Measurements from ENCODE around the gene MAP2K1. TPM values are rescaled to one million over a fixed set of nuclear protein-coding genes. Genes with fewer than 3 reads are reported as not detected.

Gene MAP2K1
- total RNA-seq, 4 donors from 2014 or later = 29.5 to 37.6 (median 35.9) TPM

DNA sequence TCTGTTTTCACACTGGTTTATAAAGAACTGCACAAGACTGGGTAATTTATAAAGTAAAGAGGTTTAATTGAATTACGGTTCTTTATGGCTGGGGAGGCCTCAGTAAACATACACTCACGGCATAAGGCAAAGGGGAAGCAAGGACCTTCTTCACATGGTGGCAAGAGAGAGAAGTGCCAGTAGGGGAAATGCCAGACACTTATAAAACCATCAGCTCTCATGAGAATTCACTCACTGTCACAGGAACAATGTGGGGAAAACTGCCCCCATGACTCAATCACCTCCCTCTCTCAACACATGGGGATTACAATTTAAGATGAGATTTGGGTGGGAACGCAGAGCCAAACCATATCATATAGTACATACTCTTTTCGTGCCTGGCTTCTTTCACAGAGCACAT is 42.4 kb downstream of the MAP2K1 start:
- no peaks in the 10 kb centered on the region for H3K9me3 ChIP-seq
- no peaks in the 10 kb centered on the region for H3K36me3 ChIP-seq
- H3K4me1 ChIP-seq = peaks cover 0 to 7% (median 3%) of the 10 kb centered on the region in 4 donors
- H3K27me3 ChIP-seq = no peaks in the 10 kb centered on the region
- no peak for TF ChIP-seq EP300 (IDR thresholded peaks at IDR 0.05)
- TF ChIP-seq, protein P1, sequence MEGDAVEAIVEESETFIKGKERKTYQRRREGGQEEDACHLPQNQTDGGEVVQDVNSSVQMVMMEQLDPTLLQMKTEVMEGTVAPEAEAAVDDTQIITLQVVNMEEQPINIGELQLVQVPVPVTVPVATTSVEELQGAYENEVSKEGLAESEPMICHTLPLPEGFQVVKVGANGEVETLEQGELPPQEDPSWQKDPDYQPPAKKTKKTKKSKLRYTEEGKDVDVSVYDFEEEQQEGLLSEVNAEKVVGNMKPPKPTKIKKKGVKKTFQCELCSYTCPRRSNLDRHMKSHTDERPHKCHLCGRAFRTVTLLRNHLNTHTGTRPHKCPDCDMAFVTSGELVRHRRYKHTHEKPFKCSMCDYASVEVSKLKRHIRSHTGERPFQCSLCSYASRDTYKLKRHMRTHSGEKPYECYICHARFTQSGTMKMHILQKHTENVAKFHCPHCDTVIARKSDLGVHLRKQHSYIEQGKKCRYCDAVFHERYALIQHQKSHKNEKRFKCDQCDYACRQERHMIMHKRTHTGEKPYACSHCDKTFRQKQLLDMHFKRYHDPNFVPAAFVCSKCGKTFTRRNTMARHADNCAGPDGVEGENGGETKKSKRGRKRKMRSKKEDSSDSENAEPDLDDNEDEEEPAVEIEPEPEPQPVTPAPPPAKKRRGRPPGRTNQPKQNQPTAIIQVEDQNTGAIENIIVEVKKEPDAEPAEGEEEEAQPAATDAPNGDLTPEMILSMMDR (IDR thresholded peaks at IDR 0.05) = no peak
- no peak overlapping the region for H3K4me3 ChIP-seq
- 93% methylated on average over 4 of the region's 4 CpGs for WGBS
- intact Hi-C loops (cut with DNase I) = no loop called here
- DNase-seq (ENCODE audit: extremely low spot score) = no peak
- no peak overlapping the region for H3K27ac ChIP-seq (replicated peaks in 1 of 4)

DNA sequence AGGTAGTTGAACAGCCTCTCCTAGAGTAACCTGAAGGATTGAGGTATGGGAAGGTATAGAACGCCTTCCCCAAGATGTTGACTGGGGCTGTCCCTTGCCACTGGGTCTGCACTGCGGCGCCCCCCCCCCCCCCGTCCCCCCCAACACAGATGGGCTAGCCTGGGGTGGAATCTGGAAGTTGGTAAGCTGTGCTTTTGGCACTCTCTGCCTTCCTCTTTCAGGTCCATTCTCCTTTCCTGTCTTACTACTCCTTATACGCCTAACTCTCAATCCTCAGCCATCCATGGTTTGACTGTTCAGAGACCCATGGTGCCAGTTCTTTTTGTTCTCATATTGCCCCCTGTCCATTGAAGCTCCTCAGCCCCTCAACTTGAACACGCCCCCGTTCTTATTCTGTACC is 42.8 kb downstream of the MAP2K1 start:
- H3K9me3 ChIP-seq = no peaks in the 10 kb centered on the region
- no peak overlapping the region for H3K27ac ChIP-seq (replicated peaks in 1 of 4)

GRCh38 chr15:66430627-66431255 is 44.0 kb downstream of the MAP2K1 start:
- H3K4me3 ChIP-seq = no peak overlapping the region
- intact Hi-C loops (cut with DNase I) = no loop called here
- H3K4me1 ChIP-seq = peaks cover 0 to 7% (median 3%) of the 10 kb centered on the region in 4 donors
- TF ChIP-seq EP300 (IDR thresholded peaks at IDR 0.05) (no peak), POLR2A (IDR thresholded peaks at IDR 0.05; ENCODE audit: low read depth) (no peak), POLR2AphosphoS5 (IDR thresholded peaks at IDR 0.05) (no peak)
- TF ChIP-seq, protein P1 (IDR thresholded peaks at IDR 0.05) = no peak
- no peaks in the 10 kb centered on the region for H3K9me3 ChIP-seq
- WGBS = 73% methylated on average over 3 of the region's 3 CpGs
- H3K27ac ChIP-seq (replicated peaks in 1 of 4) = no peak overlapping the region
- no peaks in the 10 kb centered on the region for H3K27me3 ChIP-seq
- DNase-seq (ENCODE audit: extremely low spot score) = no peak
- H3K36me3 ChIP-seq = peaks cover 3 to 11% (median 10%) of the 10 kb centered on the region in 4 donors

More for the DNA sequence above, 42.8 kb downstream of the MAP2K1 start:
- H3K36me3 ChIP-seq = no peaks in the 10 kb centered on the region
- H3K4me1 ChIP-seq = peaks cover 0 to 7% (median 3%) of the 10 kb centered on the region in 4 donors
- TF ChIP-seq, protein P1 (IDR thresholded peaks at IDR 0.05) = no peak
- no peak for TF ChIP-seq EP300 (IDR thresholded peaks at IDR 0.05)
- 92% methylated on average over 7 of the region's 7 CpGs for WGBS
- no peak for DNase-seq (ENCODE audit: extremely low spot score)
- no peaks in the 10 kb centered on the region for H3K27me3 ChIP-seq
- no peak overlapping the region for H3K4me3 ChIP-seq
- intact Hi-C loops (cut with DNase I) = no loop called here

DNA sequence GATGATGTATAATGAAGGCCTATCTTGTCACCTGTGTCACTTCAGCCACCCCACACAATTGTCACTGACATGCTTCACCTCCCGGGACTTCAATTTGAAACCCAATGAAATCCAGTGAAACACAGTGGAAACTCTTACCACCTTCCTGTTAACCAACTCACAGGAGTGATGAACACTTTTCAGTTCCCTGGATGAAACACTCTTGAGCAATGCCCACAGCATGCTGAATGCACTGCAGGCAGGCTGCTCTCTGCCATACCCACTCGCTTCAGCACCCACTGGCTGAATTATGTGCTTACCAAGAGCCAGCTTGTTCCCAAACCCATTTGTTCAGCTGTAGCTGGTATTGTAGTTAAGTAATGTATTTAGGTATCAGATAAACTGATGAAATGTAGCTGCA is 47.0 kb downstream of the MAP2K1 start:
- TF ChIP-seq POLR2AphosphoS5 (IDR thresholded peaks at IDR 0.05) (no peak), EP300 (IDR thresholded peaks at IDR 0.05) (no peak), POLR2A (IDR thresholded peaks at IDR 0.05; ENCODE audit: low read depth) (no peak)
- TF ChIP-seq, protein P1 (IDR thresholded peaks at IDR 0.05) = no peak
- H3K36me3 ChIP-seq = peaks cover 21 to 41% (median 38%) of the 10 kb centered on the region in 4 donors
- intact Hi-C loops (cut with DNase I) = no loop called here
- no peak for DNase-seq (ENCODE audit: extremely low spot score)
- peaks cover 0 to 7% (median 3%) of the 10 kb centered on the region in 4 donors for H3K4me1 ChIP-seq
- no peak overlapping the region for H3K4me3 ChIP-seq
- no peaks in the 10 kb centered on the region for H3K27me3 ChIP-seq
- H3K9me3 ChIP-seq = no peaks in the 10 kb centered on the region
- WGBS = 88% methylated on average over 2 of the region's 2 CpGs
- H3K27ac ChIP-seq (replicated peaks in 1 of 4) = no peak overlapping the region

DNA sequence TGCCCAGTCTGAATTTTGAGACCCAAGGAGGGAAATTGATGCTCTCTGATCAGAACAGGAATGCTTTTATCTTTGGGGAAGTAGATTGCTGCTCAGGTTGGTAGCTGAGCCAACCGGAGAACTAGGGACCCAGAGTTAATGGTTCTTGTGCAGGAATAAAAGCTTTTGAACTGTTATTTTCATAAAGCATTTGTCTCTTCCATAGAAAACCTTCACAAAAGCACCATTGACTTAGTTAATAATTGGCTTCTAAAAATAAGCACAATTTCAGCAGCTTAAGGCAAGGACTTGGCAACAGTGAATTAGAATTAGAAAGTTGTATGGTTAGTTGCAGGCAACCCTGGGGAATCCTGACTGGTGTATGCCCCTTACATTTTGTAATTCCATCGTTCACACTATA is 53.8 kb downstream of the MAP2K1 start:
- WGBS = 85% methylated on average over 2 of the region's 2 CpGs
- Histone ChIP-seq H3K36me3 (peaks cover 44 to 96% (median 87%) of the 10 kb centered on the region in 4 donors), H3K4me3 (no peak overlapping the region)

More for the DNA sequence above, 53.8 kb downstream of the MAP2K1 start:
- H3K9me3 ChIP-seq = no peaks in the 10 kb centered on the region
- H3K27ac ChIP-seq (replicated peaks in 1 of 4) = no peak overlapping the region
- H3K4me1 ChIP-seq = no peaks in the 10 kb centered on the region
- TF ChIP-seq, protein P1 (IDR thresholded peaks at IDR 0.05) = no peak
- TF ChIP-seq POLR2A (IDR thresholded peaks at IDR 0.05; ENCODE audit: low read depth) (no peak), POLR2AphosphoS5 (IDR thresholded peaks at IDR 0.05) (no peak), EP300 (IDR thresholded peaks at IDR 0.05) (no peak)
- DNase-seq (ENCODE audit: extremely low spot score) = no peak
- no peaks in the 10 kb centered on the region for H3K27me3 ChIP-seq
- intact Hi-C loops (cut with DNase I) = no loop called here
